GM12878 (cell line): ENCODE data around the gene ME3. TPM values are rescaled to one million over a fixed set of nuclear protein-coding genes. Genes with fewer than 3 reads are reported as not detected.

Experiments used
- CREM ChIP-seq: IDR thresholded peaks from 2 replicates; pipeline ENCODE4 v1.6.1; 2014; ENCODE audit warnings: antibody characterized with exemption, low read depth
- CUX1 ChIP-seq: IDR thresholded peaks from 2 replicates; pipeline ENCODE4 v1.6.1; 2012; ENCODE audit warnings: improper control_type of control experiment, low read depth, low read length; ENCODE audit not compliant: insufficient replicate concordance
- DPF2 ChIP-seq: fragments of 450-650 bp; IDR thresholded peaks from 2 replicates; pipeline ENCODE4 v1.6.1; 2017; ENCODE audit warnings: mild to moderate bottlenecking
- IKZF1 ChIP-seq: fragments of 450-650 bp; conservative IDR thresholded peaks from 2 replicates; pipeline ENCODE4 v1.6.1; 2017; ENCODE audit warnings: antibody characterized with exemption, mild to moderate bottlenecking
- JUND ChIP-seq: IDR thresholded peaks from 2 replicates; pipeline ENCODE4 v1.6.1; 2012; ENCODE audit warnings: low read depth, mild to moderate bottlenecking, low read length, improper control_type of control experiment, moderate library complexity
- NBN ChIP-seq: fragments of 450-650 bp; IDR thresholded peaks from 2 replicates; pipeline ENCODE4 v1.6.1; 2016
- PBX3 ChIP-seq: IDR thresholded peaks from 2 replicates; pipeline ENCODE4 v1.6.1; 2011; ENCODE audit warnings: mild to moderate bottlenecking, low read depth, low read length, moderate library complexity; ENCODE audit not compliant: insufficient replicate concordance
- RELB ChIP-seq: fragments of 450-650 bp; IDR thresholded peaks from 2 replicates; pipeline ENCODE4 v1.6.1; 2017; ENCODE audit warnings: low read depth, mild to moderate bottlenecking, moderate library complexity
- WRNIP1 ChIP-seq: IDR thresholded peaks from 2 replicates; pipeline ENCODE4 v1.6.1; 2011; ENCODE audit warnings: low read depth, low read length, improper control_type of control experiment, borderline replicate concordance
- polyA plus RNA-seq, 11 experiments: library from polyadenylated mRNA; depleted of rRNA in 4 of 11; unstranded in 6 of 11; stranded (reverse) in 5 of 11; fragments of >200 nt; fragmentation: Nextera tagmentation in 4 of 11; fragmentation: Illumina TruSeq in 1 of 11; extraction: Ambion mirVana in 4 of 11; extraction: Trizol in 1 of 11; gene quantifications; 1 replicate in 1 of 11; 2 replicates in 10 of 11; pipeline versions ENCODE4 v1.2.1 to v1.2.3, GENCODE V29; 2011 to 2016; ENCODE audit warnings: inconsistent platforms in 2 of 11, missing spikeins in 2 of 11, low read depth in 1 of 11
- total RNA-seq, 4 experiments: library from RNA; depleted of rRNA in 3 of 4; stranded (reverse); fragments of >200 nt in 3 of 4; fragmentation: Illumina TruSeq in 1 of 4; extraction: Trizol in 1 of 4; gene quantifications; 2 replicates each; pipeline versions ENCODE4 v1.2.1 to v1.2.3, GENCODE V29; 2013 to 2021

The ME3 gene
- total and polyA plus RNA-seq, 10 of the 15 experiments (the other 5 are each of a cell fraction or from before 2014, with no cell fraction given) = 0.06 to 0.40 (median 0.19) TPM; not detected in 2

GRCh38 chr11:86444981-86445380 is 227.4 kb downstream of the ME3 start (continued):
- TF ChIP-seq RELB (no peak), DPF2 (no peak), JUND (no peak), PBX3 (no peak), IKZF1 (no peak), CREM (no peak), CUX1 (no peak), NBN (no peak), WRNIP1 (no peak)
